Measurements from ENCODE around the gene FAM107B. TPM values are rescaled to one million over a fixed set of nuclear protein-coding genes. Genes with fewer than 3 reads are reported as not detected.

Gene FAM107B
- total and polyA plus RNA-seq, 2 of the 8 experiments (the other 6 are each of a cell fraction or from before 2014, with no cell fraction given) = 7.5 to 28.1 TPM

GRCh38 chr10:14803827-14804226 is 29.1 kb upstream of the FAM107B start (continued):
- TF ChIP-seq CHD7 (IDR thresholded peaks at IDR 0.05; ENCODE audit: insufficient replicate concordance, low read length) (no peak), EZH2 (IDR thresholded peaks at IDR 0.05; ENCODE audit: low read depth, low read length, severe bottlenecking) (no peak), SUZ12 (IDR thresholded peaks at IDR 0.05; ENCODE audit: low read length) (no peak), TEAD4 (IDR thresholded peaks at IDR 0.05; ENCODE audit: low read depth, low read length) (no peak)

Measured in H1 (cell line).